ENCODE results near the gene C1orf232. TPM values are rescaled to one million over a fixed set of nuclear protein-coding genes. Genes with fewer than 3 reads are reported as not detected.

The C1orf232 gene
- total and polyA plus RNA-seq, 9 of the 15 experiments (the other 6 are each of a cell fraction or from before 2014, with no cell fraction given): not detected

DNA sequence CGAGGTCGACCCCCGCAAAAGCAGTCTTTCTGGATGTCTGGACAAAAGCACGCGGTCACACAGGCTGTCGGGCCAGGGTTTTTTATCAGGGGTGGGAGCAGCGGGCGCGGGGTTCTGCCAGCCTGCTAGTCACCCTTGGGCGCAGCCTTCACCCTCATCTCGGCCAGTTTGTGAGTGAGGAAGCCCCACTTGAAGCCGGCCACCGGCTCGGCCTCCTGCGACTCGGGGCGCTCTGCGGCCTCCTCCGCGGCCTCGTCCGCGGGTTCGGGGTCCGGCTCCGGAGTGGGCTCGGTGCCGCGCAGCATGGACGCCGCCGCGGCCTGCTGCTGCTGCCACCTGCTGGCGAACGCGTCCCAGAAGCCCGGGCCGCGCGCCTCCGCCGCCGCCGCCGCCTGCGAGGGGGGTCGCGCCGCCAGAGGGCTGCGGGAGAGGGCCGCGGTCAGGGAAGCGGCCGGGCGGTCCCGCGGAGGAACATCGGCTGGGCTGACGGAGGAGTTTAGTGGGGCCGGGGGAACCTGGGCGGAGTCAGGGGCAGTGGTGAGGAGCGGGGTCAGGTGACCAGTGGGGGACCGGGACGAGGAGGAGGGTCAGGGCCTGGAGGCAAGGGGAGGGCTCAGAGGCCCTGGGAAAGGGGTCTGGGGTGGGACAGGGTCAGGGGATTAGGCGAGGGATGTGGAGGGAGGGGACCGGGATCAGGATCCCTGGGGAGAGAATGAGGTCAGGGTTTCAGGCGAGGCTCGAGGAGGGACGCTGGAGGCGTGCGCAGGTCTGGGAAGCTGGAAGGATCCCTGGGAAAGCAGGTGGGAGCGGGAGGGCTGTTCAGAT lies 4.5 kb downstream of the C1orf232 start (continued):
- TF ChIP-seq, protein P1, sequence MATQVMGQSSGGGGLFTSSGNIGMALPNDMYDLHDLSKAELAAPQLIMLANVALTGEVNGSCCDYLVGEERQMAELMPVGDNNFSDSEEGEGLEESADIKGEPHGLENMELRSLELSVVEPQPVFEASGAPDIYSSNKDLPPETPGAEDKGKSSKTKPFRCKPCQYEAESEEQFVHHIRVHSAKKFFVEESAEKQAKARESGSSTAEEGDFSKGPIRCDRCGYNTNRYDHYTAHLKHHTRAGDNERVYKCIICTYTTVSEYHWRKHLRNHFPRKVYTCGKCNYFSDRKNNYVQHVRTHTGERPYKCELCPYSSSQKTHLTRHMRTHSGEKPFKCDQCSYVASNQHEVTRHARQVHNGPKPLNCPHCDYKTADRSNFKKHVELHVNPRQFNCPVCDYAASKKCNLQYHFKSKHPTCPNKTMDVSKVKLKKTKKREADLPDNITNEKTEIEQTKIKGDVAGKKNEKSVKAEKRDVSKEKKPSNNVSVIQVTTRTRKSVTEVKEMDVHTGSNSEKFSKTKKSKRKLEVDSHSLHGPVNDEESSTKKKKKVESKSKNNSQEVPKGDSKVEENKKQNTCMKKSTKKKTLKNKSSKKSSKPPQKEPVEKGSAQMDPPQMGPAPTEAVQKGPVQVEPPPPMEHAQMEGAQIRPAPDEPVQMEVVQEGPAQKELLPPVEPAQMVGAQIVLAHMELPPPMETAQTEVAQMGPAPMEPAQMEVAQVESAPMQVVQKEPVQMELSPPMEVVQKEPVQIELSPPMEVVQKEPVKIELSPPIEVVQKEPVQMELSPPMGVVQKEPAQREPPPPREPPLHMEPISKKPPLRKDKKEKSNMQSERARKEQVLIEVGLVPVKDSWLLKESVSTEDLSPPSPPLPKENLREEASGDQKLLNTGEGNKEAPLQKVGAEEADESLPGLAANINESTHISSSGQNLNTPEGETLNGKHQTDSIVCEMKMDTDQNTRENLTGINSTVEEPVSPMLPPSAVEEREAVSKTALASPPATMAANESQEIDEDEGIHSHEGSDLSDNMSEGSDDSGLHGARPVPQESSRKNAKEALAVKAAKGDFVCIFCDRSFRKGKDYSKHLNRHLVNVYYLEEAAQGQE (IDR thresholded peaks at IDR 0.05; ENCODE audit: borderline replicate concordance): peak; percentile 64
- TF ChIP-seq, protein P1 (CRISPR knock-in tag; IDR thresholded peaks at IDR 0.05; ENCODE audit: low read depth): no peak
- TF ChIP-seq, protein P2, sequence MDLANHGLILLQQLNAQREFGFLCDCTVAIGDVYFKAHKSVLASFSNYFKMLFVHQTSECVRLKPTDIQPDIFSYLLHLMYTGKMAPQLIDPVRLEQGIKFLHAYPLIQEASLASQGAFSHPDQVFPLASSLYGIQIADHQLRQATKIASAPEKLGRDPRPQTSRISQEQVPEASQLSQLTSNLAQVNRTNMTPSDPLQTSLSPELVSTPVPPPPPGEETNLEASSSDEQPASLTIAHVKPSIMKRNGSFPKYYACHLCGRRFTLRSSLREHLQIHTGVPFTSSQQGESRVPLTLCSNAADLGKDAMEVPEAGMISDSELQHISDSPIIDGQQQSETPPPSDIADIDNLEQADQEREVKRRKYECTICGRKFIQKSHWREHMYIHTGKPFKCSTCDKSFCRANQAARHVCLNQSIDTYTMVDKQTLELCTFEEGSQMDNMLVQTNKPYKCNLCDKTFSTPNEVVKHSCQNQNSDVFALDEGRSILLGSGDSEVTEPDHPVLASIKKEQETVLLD (IDR thresholded peaks at IDR 0.05): 0 out of 2 replicates have a peak, but pooled peaks have one; percentile 15
- TF ChIP-seq, protein P3, sequence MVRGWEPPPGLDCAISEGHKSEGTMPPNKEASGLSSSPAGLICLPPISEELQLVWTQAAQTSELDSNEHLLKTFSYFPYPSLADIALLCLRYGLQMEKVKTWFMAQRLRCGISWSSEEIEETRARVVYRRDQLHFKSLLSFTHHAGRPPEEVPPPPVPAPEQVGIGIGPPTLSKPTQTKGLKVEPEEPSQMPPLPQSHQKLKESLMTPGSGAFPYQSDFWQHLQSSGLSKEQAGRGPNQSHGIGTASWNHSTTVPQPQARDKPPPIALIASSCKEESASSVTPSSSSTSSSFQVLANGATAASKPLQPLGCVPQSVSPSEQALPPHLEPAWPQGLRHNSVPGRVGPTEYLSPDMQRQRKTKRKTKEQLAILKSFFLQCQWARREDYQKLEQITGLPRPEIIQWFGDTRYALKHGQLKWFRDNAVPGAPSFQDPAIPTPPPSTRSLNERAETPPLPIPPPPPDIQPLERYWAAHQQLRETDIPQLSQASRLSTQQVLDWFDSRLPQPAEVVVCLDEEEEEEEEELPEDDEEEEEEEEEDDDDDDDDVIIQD (CRISPR knock-in tag; IDR thresholded peaks at IDR 0.05): no peak
- TF ChIP-seq ZFP1 (CRISPR knock-in tag; IDR thresholded peaks at IDR 0.05): no peak
- peak; percentile 30 for TF ChIP-seq CBFA2T2 (conservative IDR thresholded peaks at IDR 0.05)
- TF ChIP-seq SREBF1 (IDR thresholded peaks at IDR 0.05; ENCODE audit: borderline replicate concordance, low read depth, low read length): no peak
- TF ChIP-seq, protein P4, sequence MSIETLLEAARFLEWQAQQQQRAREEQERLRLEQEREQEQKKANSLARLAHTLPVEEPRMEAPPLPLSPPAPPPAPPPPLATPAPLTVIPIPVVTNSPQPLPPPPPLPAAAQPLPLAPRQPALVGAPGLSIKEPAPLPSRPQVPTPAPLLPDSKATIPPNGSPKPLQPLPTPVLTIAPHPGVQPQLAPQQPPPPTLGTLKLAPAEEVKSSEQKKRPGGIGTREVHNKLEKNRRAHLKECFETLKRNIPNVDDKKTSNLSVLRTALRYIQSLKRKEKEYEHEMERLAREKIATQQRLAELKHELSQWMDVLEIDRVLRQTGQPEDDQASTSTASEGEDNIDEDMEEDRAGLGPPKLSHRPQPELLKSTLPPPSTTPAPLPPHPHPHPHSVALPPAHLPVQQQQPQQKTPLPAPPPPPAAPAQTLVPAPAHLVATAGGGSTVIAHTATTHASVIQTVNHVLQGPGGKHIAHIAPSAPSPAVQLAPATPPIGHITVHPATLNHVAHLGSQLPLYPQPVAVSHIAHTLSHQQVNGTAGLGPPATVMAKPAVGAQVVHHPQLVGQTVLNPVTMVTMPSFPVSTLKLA (conservative IDR thresholded peaks at IDR 0.05): no peak
- TF ChIP-seq ZNF23 (CRISPR knock-in tag; IDR thresholded peaks at IDR 0.05): no peak
- no peak for TF ChIP-seq ZC3H11A (IDR thresholded peaks at IDR 0.05; ENCODE audit: low read depth, low read length)
